Sigmoid colon (tissue), 7 donors: ENCODE data around the gene IGLL1. TPM values are rescaled to one million over a fixed set of nuclear protein-coding genes. Genes with fewer than 3 reads are reported as not detected.
"Not testable (repeated sequence)": the region's sequence is repeated elsewhere in the genome, so short reads cannot be mapped to it uniquely, and the experiment has no call there.

Experiments
- DNase-seq: peaks from one replicate; pipeline ENCODE4 v3.0.0-alpha.2; 2019
- H3K27ac ChIP-seq, 4 donors: fragments of 200-600 bp; sonication (generic); one replicate each; pipeline ENCODE4 v1.5.1; 2016 to 2019; ENCODE audit warnings: mild to moderate bottlenecking in 1 of 4
- H3K27me3 ChIP-seq, 3 donors: fragments of 200-600 bp; sonication (generic); one replicate each; pipeline ENCODE4 v1.5.1; 2019; ENCODE audit warnings: mild to moderate bottlenecking in 1 of 3
- H3K36me3 ChIP-seq, 4 donors: fragments of 200-600 bp; sonication (generic); one replicate each; pipeline ENCODE4 v1.5.1; 2016 to 2019
- H3K4me1 ChIP-seq, 4 donors: fragments of 200-600 bp; sonication (generic); one replicate each; pipeline ENCODE4 v1.5.1; 2017 to 2019
- H3K4me3 ChIP-seq, 4 donors: fragments of 200-600 bp; sonication (generic); one replicate each; pipeline ENCODE4 v1.5.1; 2017 to 2019; ENCODE audit warnings: mild to moderate bottlenecking in 2 of 4, moderate library complexity in 1 of 4
- H3K9me3 ChIP-seq, 4 donors: fragments of 200-600 bp in 3 of 4; sonication (generic) in 3 of 4; one replicate each; pipeline versions ENCODE4 v1.5.1 to v1.6.1; 2013 to 2019
- CTCF ChIP-seq, 4 experiments: fragments of 450-650 bp in 3 of 4; fragments of 200-600 bp in 1 of 4; IDR thresholded peaks; one replicate each; pipeline ENCODE4 v1.5.1; 2016 to 2019; ENCODE audit warnings: antibody characterized with exemption in 4 of 4, mild to moderate bottlenecking in 3 of 4, moderate library complexity in 2 of 4
- EP300 ChIP-seq, 4 donors: sonication (generic); formaldehyde crosslinking; IDR thresholded peaks; one replicate each; pipeline ENCODE4 v1.6.1; 2017; ENCODE audit warnings: antibody characterized with exemption in 4 of 4
- POLR2A ChIP-seq, 2 donors: fragments of 450-650 bp; IDR thresholded peaks; one replicate each; pipeline ENCODE4 v1.6.1; 2016; ENCODE audit warnings: antibody characterized with exemption in 2 of 2, mild to moderate bottlenecking in 2 of 2, moderate library complexity in 2 of 2
- POLR2AphosphoS5 ChIP-seq, 4 donors: sonication (generic); formaldehyde crosslinking; IDR thresholded peaks; one replicate each; pipeline ENCODE4 v1.6.1; 2017; ENCODE audit warnings: antibody characterized with exemption in 4 of 4
- WGBS, 2 donors: extraction: QIAGEN DNeasy Blood & Tissue Kit; methylation state at CpG; one replicate each; pipeline ENCODE4 v1.1.7; 2013; 5-methylcytosine and 5-hydroxymethylcytosine counted together
- intact Hi-C: fragments of 100-400 bp; cut with DNase I; formaldehyde crosslinking; loops from one replicate; pipeline ENCODE4 v1.15.1; 2023
- polyA plus RNA-seq, 3 donors: library from polyadenylated mRNA; stranded (reverse); fragments of 200-250 nt; gene quantifications; one replicate each; pipeline ENCODE4 v1.2.3, GENCODE V29; 2013
- total RNA-seq, 4 donors: library from RNA; depleted of rRNA; stranded (reverse); fragments of >200 nt; gene quantifications; one replicate each; pipeline ENCODE4 v1.1.0, GENCODE V29; 2016
- donor health status: healthy with polysubstance abuse.
- donor health status: Bipolar disorder and iron deficiency.
- donor health status: healthy.

The IGLL1 gene
- total RNA-seq (not detected), polyA plus RNA-seq (not detected)

- Histone ChIP-seq H3K36me3 (no peaks in the 10 kb centered on the region), H3K4me1 (no peaks in the 10 kb centered on the region), H3K27ac (no peak within 1 kb of the TSS), H3K27me3 (no peaks in the 10 kb centered on the region), H3K9me3 (no peaks in the 10 kb centered on the region), H3K4me3 (no peak within 1 kb of the TSS)
- intact Hi-C loops, result no loop called here
- TF ChIP-seq POLR2AphosphoS5 (IDR thresholded peaks at IDR 0.05) (no peak), POLR2A (IDR thresholded peaks at IDR 0.05) (no peak), CTCF (IDR thresholded peaks at IDR 0.05) (no peak), EP300 (IDR thresholded peaks at IDR 0.05) (no peak)
- DNase-seq, result no peak
- WGBS, 2 donors, result 60 to 79% methylated on average over 12 of the region's 12 CpGs
Observed at GRCh38 chr22:23579870-23580575, at the start of gene IGLL1. Gene IGLL1, minus strand, starts transcription at chr22:23580290. Its CDS starts 100 bp downstream, at chr22:23580190.

- intact Hi-C loops, DNase-seq, H3K4me1 ChIP-seq, H3K27me3 ChIP-seq, H3K27ac ChIP-seq, H3K36me3 ChIP-seq, H3K9me3 ChIP-seq, H3K4me3 ChIP-seq: not testable (repeated sequence)
- WGBS, 2 donors, result 81 to 90% methylated on average over 6 of the region's 6 CpGs
Observed at GRCh38 chr22:23628056-23628743, 48.1 kb upstream of the IGLL1 start.

GRCh38 chr22:23627401-23628055 lies 47.4 kb upstream of the IGLL1 start:
- H3K9me3 ChIP-seq, DNase-seq, H3K4me1 ChIP-seq, H3K27ac ChIP-seq, H3K36me3 ChIP-seq, H3K4me3 ChIP-seq, H3K27me3 ChIP-seq, intact Hi-C loops: not testable (repeated sequence)
- WGBS, 2 donors, result 60 to 66% methylated on average over 3 of the region's 3 CpGs
- peak in 2 of 4 experiments; percentile 7 to 13 for TF ChIP-seq CTCF (IDR thresholded peaks at IDR 0.05)

GRCh38 chr22:23626286-23626975 lies 46.3 kb upstream of the IGLL1 start:
- Histone ChIP-seq H3K27ac (no peak overlapping the region), H3K4me3 (no peak overlapping the region), H3K4me1 (no peaks in the 10 kb centered on the region), H3K9me3 (no peaks in the 10 kb centered on the region), H3K27me3 (no peaks in the 10 kb centered on the region), H3K36me3 (peaks cover 0 to 5% (median 4%) of the 10 kb centered on the region in 4 donors)
- intact Hi-C loops, result no loop called here
- WGBS, 2 donors, result 89 to 91% methylated on average over 2 of the region's 2 CpGs
- no peak for DNase-seq
- TF ChIP-seq POLR2A (IDR thresholded peaks at IDR 0.05) (no peak), EP300 (IDR thresholded peaks at IDR 0.05) (no peak), POLR2AphosphoS5 (IDR thresholded peaks at IDR 0.05) (no peak), CTCF (IDR thresholded peaks at IDR 0.05) (no peak)

GRCh38 chr22:23622634-23623033 lies 42.5 kb upstream of the IGLL1 start:
- DNase-seq, result no peak
- intact Hi-C loops, result no loop called here

GRCh38 chr22:23621916-23622315 lies 41.8 kb upstream of the IGLL1 start:
- WGBS, 2 donors, result 87 to 88% methylated on average over 2 of the region's 2 CpGs
- H3K9me3 ChIP-seq, H3K4me1 ChIP-seq, H3K27ac ChIP-seq, H3K36me3 ChIP-seq, intact Hi-C loops, H3K27me3 ChIP-seq, H3K4me3 ChIP-seq, DNase-seq: not testable (repeated sequence)

More at GRCh38 chr22:23622634-23623033, 42.5 kb upstream of the IGLL1 start:
- no peak for TF ChIP-seq POLR2A (IDR thresholded peaks at IDR 0.05)
- TF ChIP-seq POLR2AphosphoS5 (IDR thresholded peaks at IDR 0.05), result no peak
- no peak for TF ChIP-seq CTCF (IDR thresholded peaks at IDR 0.05)
- TF ChIP-seq EP300 (IDR thresholded peaks at IDR 0.05), result no peak
- Histone ChIP-seq H3K27me3 (no peaks in the 10 kb centered on the region), H3K9me3 (no peaks in the 10 kb centered on the region), H3K36me3 (peaks cover 0 to 4% (median 2%) of the 10 kb centered on the region in 4 donors), H3K4me1 (no peaks in the 10 kb centered on the region), H3K27ac (no peak overlapping the region), H3K4me3 (no peak overlapping the region)
- 60 to 93% methylated on average over 2 of the region's 2 CpGs for WGBS, 2 donors
